ENCODE measurements around the gene CTSD. TPM values are rescaled to one million over a fixed set of nuclear protein-coding genes. Genes with fewer than 3 reads are reported as not detected.

The CTSD gene
- polyA plus RNA-seq, result 12.6 and 26.0 TPM in 2 replicates

GRCh38 chr11:1763796-1764661 is at the start of gene CTSD:
Gene CTSD, minus strand, starts transcription at chr11:1763927. Its CDS starts 68 bp downstream, at chr11:1763859.

GRCh38 chr11:1750481-1750839 is 13.3 kb downstream of the CTSD start, which contains the start of gene IFITM10:
Gene IFITM10, minus strand, starts transcription at chr11:1750595. Its CDS starts 153 bp downstream, at chr11:1750442.

Other genes starting within 250 kb of the CTSD start
- 0.60 and 0.62 TPM in 2 replicates for gene DUSP8, start 191.7 kb downstream of the CTSD start, polyA plus RNA-seq
- not detected in 2 replicates for gene KRTAP5-1, start 178.6 kb downstream of the CTSD start, polyA plus RNA-seq
- gene KRTAP5-2, start 165.6 kb downstream of the CTSD start, polyA plus RNA-seq, result not detected in 2 replicates
- not detected in 2 replicates for gene KRTAP5-3, start 155.5 kb downstream of the CTSD start, polyA plus RNA-seq
- gene KRTAP5-4, start 141.8 kb downstream of the CTSD start, polyA plus RNA-seq, result not detected in 2 replicates
- gene KRTAP5-5, start 134.2 kb downstream of the CTSD start, polyA plus RNA-seq, result not detected in 2 replicates
- gene KRTAP5-6, start 66.7 kb downstream of the CTSD start, polyA plus RNA-seq, result not detected in 2 replicates
- 0.83 TPM in 1 of 2 replicates, not detected in the other for gene IFITM10, start 13.3 kb downstream of the CTSD start, polyA plus RNA-seq
- gene SYT8, start 71.1 kb upstream of the CTSD start, polyA plus RNA-seq, result not detected in 2 replicates
- gene TNNI2, start 75.1 kb upstream of the CTSD start, polyA plus RNA-seq, result not detected in 2 replicates
- gene LSP1, start 89.2 kb upstream of the CTSD start, polyA plus RNA-seq, result 1.7 and 6.2 TPM in 2 replicates
- not detected in 2 replicates for gene PRR33, start 128.0 kb upstream of the CTSD start, polyA plus RNA-seq
- gene TNNT3, start 155.8 kb upstream of the CTSD start, polyA plus RNA-seq, result not detected in 2 replicates
- 2.4 and 4.5 TPM in 2 replicates for gene MRPL23, start 183.4 kb upstream of the CTSD start, polyA plus RNA-seq
- not detected in 2 replicates for gene H19, start 233.9 kb upstream of the CTSD start, polyA plus RNA-seq

Data from Purkinje cell (primary cell).